ENCODE measurements around the gene PKM.

DNA sequence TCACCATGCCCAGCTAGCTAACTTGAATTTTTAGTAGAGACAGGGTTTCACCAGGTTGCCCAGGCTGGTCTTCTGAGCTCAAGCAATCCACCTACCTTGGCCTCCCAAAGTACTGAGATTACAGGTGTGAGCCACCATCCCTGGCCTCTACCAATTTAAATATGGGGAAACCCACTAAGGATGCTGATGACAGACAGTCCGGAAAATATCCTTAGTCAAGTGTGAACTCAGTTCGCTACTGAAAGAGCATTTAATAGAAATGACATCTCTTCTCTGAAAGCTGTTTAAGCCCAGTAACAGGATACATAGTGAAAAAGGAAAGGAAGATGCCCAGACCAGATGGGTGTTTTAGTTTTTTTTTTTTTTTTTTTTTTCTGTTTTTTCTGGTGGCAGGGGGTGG is 25.7 kb downstream of the PKM start:
- TF ChIP-seq, protein P1, sequence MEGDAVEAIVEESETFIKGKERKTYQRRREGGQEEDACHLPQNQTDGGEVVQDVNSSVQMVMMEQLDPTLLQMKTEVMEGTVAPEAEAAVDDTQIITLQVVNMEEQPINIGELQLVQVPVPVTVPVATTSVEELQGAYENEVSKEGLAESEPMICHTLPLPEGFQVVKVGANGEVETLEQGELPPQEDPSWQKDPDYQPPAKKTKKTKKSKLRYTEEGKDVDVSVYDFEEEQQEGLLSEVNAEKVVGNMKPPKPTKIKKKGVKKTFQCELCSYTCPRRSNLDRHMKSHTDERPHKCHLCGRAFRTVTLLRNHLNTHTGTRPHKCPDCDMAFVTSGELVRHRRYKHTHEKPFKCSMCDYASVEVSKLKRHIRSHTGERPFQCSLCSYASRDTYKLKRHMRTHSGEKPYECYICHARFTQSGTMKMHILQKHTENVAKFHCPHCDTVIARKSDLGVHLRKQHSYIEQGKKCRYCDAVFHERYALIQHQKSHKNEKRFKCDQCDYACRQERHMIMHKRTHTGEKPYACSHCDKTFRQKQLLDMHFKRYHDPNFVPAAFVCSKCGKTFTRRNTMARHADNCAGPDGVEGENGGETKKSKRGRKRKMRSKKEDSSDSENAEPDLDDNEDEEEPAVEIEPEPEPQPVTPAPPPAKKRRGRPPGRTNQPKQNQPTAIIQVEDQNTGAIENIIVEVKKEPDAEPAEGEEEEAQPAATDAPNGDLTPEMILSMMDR (IDR thresholded peaks at IDR 0.05) = no peak
- TF ChIP-seq POLR2A (IDR thresholded peaks at IDR 0.05) = no peak

Data from adrenal gland (tissue), 5 donors.